ENCODE results near the gene LSM14B.

Gene LSM14B

GRCh38 chr20:62183426-62184142 is 61.3 kb downstream of the LSM14B start:
- H3K27ac Mint-ChIP-seq = peak overlapping the region; percentile 90
- H3K4me1 Mint-ChIP-seq (ENCODE audit: low read depth) = peaks cover 39% of the 10 kb centered on the region
- no peaks in the 10 kb centered on the region for H3K9me3 Mint-ChIP-seq (ENCODE audit: low read depth)
- no peaks in the 10 kb centered on the region for H3K27me3 Mint-ChIP-seq
- H3K4me3 Mint-ChIP-seq = peak overlapping the region; percentile 95
- H3K36me3 Mint-ChIP-seq = no peaks in the 10 kb centered on the region

Measured in activated naive CD8-positive, alpha-beta T cell (primary cell).